ENCODE measurements around the gene MTFR2.

MTFR2 gene

GRCh38 chr6:136251394-136251793 lies 1.3 kb upstream of the MTFR2 start:
- CTCF ChIA-PET: interaction anchor here (0.6 to 3.8 kb wide), 6 partner anchors 17 to 576 kb away, joined by 3 to 22 read pairs (median 4); no protein-coding TSS in a partner anchor
- no peak overlapping the region for H3K27ac ChIP-seq (ENCODE audit: extremely low read depth, low read depth, low read length)
- peaks cover 2 to 7% of the 10 kb centered on the region in 2 experiments; a peak in 2 of 3 replicates for H3K36me3 ChIP-seq (ENCODE audit: control insufficient read depth in 2 of 2, insufficient read depth in 1 of 2, low read length in 2 of 2)
- H3K9me3 ChIP-seq (ENCODE audit: control insufficient read depth, insufficient read depth, low read depth, low read length): no peaks in the 10 kb centered on the region
- H3K4me1 ChIP-seq (ENCODE audit: control insufficient read depth, insufficient read depth, low read length): peaks cover 12% of the 10 kb centered on the region; the same call in 1 of the 2 replicates
- POLR2A ChIA-PET: interaction anchor here (0.7 to 7.0 kb wide), 9 partner anchors 12 to 296 kb away, joined by 3 to 80 read pairs (median 4); partner anchors contain the start of gene BCLAF1
- no peak overlapping the region for H3K4me3 ChIP-seq (ENCODE audit: low read depth, low read length)
- peak; percentile 95 for TF ChIP-seq ZBTB17 (tag by site-specific recombination; IDR thresholded peaks at IDR 0.05)
- TF ChIP-seq PRDM1 (tag by site-specific recombination; IDR thresholded peaks at IDR 0.05): peak; percentile 13; the same call in 1 of the 2 replicates
- peak; percentile 47; the same call in 1 of the 2 replicates for TF ChIP-seq PATZ1 (tag by site-specific recombination; IDR thresholded peaks at IDR 0.05)
- peak; percentile 45; the same call in 1 of the 2 replicates for TF ChIP-seq KLF8 (tag by site-specific recombination; IDR thresholded peaks at IDR 0.05)
- peak; percentile 26; the same call in 1 of the 2 replicates for TF ChIP-seq ZEB2 (tag by site-specific recombination; IDR thresholded peaks at IDR 0.05)
- peak; percentile 82 for TF ChIP-seq WT1 (tag by site-specific recombination; IDR thresholded peaks at IDR 0.05)
- TF ChIP-seq ZNF10 (tag by site-specific recombination; IDR thresholded peaks at IDR 0.05): 0 out of 2 replicates have a peak, but pooled peaks have one; percentile 32
- TF ChIP-seq FEZF1 (tag by site-specific recombination; IDR thresholded peaks at IDR 0.05): peak; percentile 16; the same call in 1 of the 2 replicates
- no peak for TF ChIP-seq ZNF239 (tag by site-specific recombination; IDR thresholded peaks at IDR 0.05)
- TF ChIP-seq PRDM6 (tag by site-specific recombination; IDR thresholded peaks at IDR 0.05): peak; percentile 5; the same call in 1 of the 2 replicates
- TF ChIP-seq ZNF514 (tag by site-specific recombination; IDR thresholded peaks at IDR 0.05): no peak
- no peak for TF ChIP-seq HIC1 (tag by site-specific recombination; IDR thresholded peaks at IDR 0.05)
- no peak for TF ChIP-seq YY1 (tag by site-specific recombination; IDR thresholded peaks at IDR 0.05)
- TF ChIP-seq ZNF366 (tag by site-specific recombination; conservative IDR thresholded peaks at IDR 0.05): peak; percentile 44; the same call in 1 of the 2 replicates
- TF ChIP-seq PRDM10 (tag by site-specific recombination; IDR thresholded peaks at IDR 0.05): 0 out of 2 replicates have a peak, but pooled peaks have one; percentile 16
- peak; percentile 93 for TF ChIP-seq ZNF600 (tag by site-specific recombination; IDR thresholded peaks at IDR 0.05)
- no peak for TF ChIP-seq REPIN1 (tag by site-specific recombination; IDR thresholded peaks at IDR 0.05; ENCODE audit: low read depth)
- TF ChIP-seq GFI1B (tag by site-specific recombination; IDR thresholded peaks at IDR 0.05): peak; percentile 67
- TF ChIP-seq PRDM4 (tag by site-specific recombination; IDR thresholded peaks at IDR 0.05): 0 out of 2 replicates have a peak, but pooled peaks have one; percentile 22
- TF ChIP-seq ZNF513 (tag by site-specific recombination; IDR thresholded peaks at IDR 0.05): peak; percentile 45; the same call in 1 of the 2 replicates
- no peak for TF ChIP-seq ZNF791 (tag by site-specific recombination; IDR thresholded peaks at IDR 0.05)
